HepG2 (cell line): ENCODE measurements around the gene TM4SF18. TPM values are rescaled to one million over a fixed set of nuclear protein-coding genes. Genes with fewer than 3 reads are reported as not detected.
A peak's percentile ranks its signal among the peaks of the same experiment; 100 is the strongest.

Experiments
- ATAC-seq: fragments of 200-7000 bp; cut with Tn5 transposase; 3 replicates; pipeline ENCODE4 v1.9.1; 2020; ENCODE audit warnings: mild to moderate bottlenecking, moderate library complexity
- BruUV-seq: library from RNA; stranded (reverse); fragments of 400-500 nt; replicated peaks from 2 replicates; lab custom pipeline; 2021; lab: Mats Ljungman, UMichigan
- CTCF ChIA-PET: fragments of 300-600 bp; formaldehyde crosslinking; extraction: SDS; loops from one replicate; lab custom pipeline; 2021; ENCODE audit warnings: low total read pairs, inconsistent platforms, low intra/inter-chr PET ratio; lab: Yijun Ruan, JAX
- POLR2A ChIA-PET: fragments of 350-600 bp; sonication (Branson Sonifier 250); formaldehyde crosslinking; loops from one replicate; lab custom pipeline; 2020; ENCODE audit warnings: antibody characterized with exemption, inconsistent platforms; lab: Yijun Ruan, JAX
- DNase-seq: peaks from one replicate; pipeline ENCODE4 v3.0.0-alpha.2; 2015; ENCODE audit warnings: low spot score
- FAIRE-seq: peaks from 3 replicates; lab custom pipeline; 2011; peaks lifted over from hg19 to GRCh38; lab: Jason Lieb, UNC
- H2AFZ ChIP-seq: one replicate; pipeline ENCODE4 v1.6.1; 2011; ENCODE audit warnings: low read length, inconsistent platforms
- H3K27ac ChIP-seq: fragments of 300-600 bp; 3 replicates; pipeline ENCODE4 v1.8.0; 2011; ENCODE audit warnings: mixed run types, mild to moderate bottlenecking, mixed read lengths, low read length, inconsistent platforms; ENCODE audit not compliant: insufficient read depth; ENCODE audit errors: extremely low read length
- H3K27me3 ChIP-seq, 2 experiments: fragments of 200-600 bp in 1 of 2; 2 replicates in 1 of 2; 3 replicates in 1 of 2; pipeline versions ENCODE4 v1.6.0 to v1.8.0; 2011; ENCODE audit warnings: low read length in 2 of 2, mild to moderate bottlenecking in 2 of 2, moderate library complexity in 2 of 2, inconsistent platforms in 1 of 2; ENCODE audit not compliant: insufficient read depth in 2 of 2, control insufficient read depth in 1 of 2
- H3K36me3 ChIP-seq, 2 experiments: fragments of 200-600 bp in 1 of 2; replicated peaks in 1 of 2; 2 replicates in 1 of 2; 3 replicates in 1 of 2; pipeline versions ENCODE4 v1.5.1 to v1.8.0; 2011; ENCODE audit warnings: low read length in 2 of 2, inconsistent platforms in 1 of 2; ENCODE audit not compliant: insufficient read depth in 2 of 2, control insufficient read depth in 1 of 2
- H3K4me1 ChIP-seq: 2 replicates; pipeline ENCODE4 v1.5.1; 2012; ENCODE audit warnings: low read length, inconsistent platforms; ENCODE audit not compliant: insufficient read depth
- H3K4me2 ChIP-seq: 2 replicates; pipeline ENCODE4 v1.6.0; 2011; ENCODE audit warnings: low read depth, low read length, inconsistent platforms
- H3K4me3 ChIP-seq, 3 experiments: fragments of 200-600 bp in 1 of 3; sonication (generic), shearing (Covaris generic) in 1 of 3; replicated peaks in 1 of 3; 2 replicates each; pipeline ENCODE4 v1.5.1; 2011 to 2016; ENCODE audit warnings: low read length in 3 of 3, inconsistent platforms in 2 of 3, low read depth in 2 of 3, mild to moderate bottlenecking in 2 of 3, control low read depth in 1 of 3, mixed read lengths in 1 of 3; ENCODE audit not compliant: insufficient read depth in 1 of 3
- H3K79me2 ChIP-seq: one replicate; pipeline ENCODE4 v1.6.1; 2011; ENCODE audit warnings: low read length, inconsistent platforms; ENCODE audit not compliant: insufficient read depth
- H3K9ac ChIP-seq: 2 replicates; pipeline ENCODE4 v1.6.0; 2011; ENCODE audit warnings: mild to moderate bottlenecking, low read depth, low read length, inconsistent platforms; ENCODE audit not compliant: insufficient read depth
- H3K9me3 ChIP-seq: 2 replicates; pipeline ENCODE4 v1.5.1; 2012; ENCODE audit warnings: mild to moderate bottlenecking, low read length
- H4K20me1 ChIP-seq: 2 replicates; pipeline ENCODE4 v1.6.0; 2011; ENCODE audit warnings: inconsistent platforms, mild to moderate bottlenecking, low read length, moderate library complexity; ENCODE audit not compliant: insufficient read depth
- HIC2 ChIP-seq: sonication (generic); formaldehyde crosslinking; IDR thresholded peaks from 2 replicates; pipeline ENCODE4 v1.9.0; 2022; ENCODE audit warnings: low read depth, missing genetic modification reagents
- NFAT5 ChIP-seq: sonication (generic); formaldehyde crosslinking; IDR thresholded peaks from 2 replicates; pipeline ENCODE4 v1.4.0; 2020; ENCODE audit warnings: missing genetic modification reagents
- NFE2L1 ChIP-seq: sonication (generic); formaldehyde crosslinking; IDR thresholded peaks from 2 replicates; pipeline ENCODE4 v1.4.0; 2020; ENCODE audit warnings: missing genetic modification reagents, mild to moderate bottlenecking, borderline replicate concordance
- NR2C2 ChIP-seq: sonication (generic); formaldehyde crosslinking; IDR thresholded peaks from 2 replicates; pipeline ENCODE4 v1.4.0; 2020; ENCODE audit warnings: missing genetic modification reagents, mild to moderate bottlenecking, moderate library complexity, borderline replicate concordance
- NR2F2 ChIP-seq: IDR thresholded peaks from 2 replicates; pipeline ENCODE4 v1.6.1; 2012; ENCODE audit warnings: low read depth, inconsistent platforms, borderline replicate concordance
- NRL ChIP-seq: sonication (generic); formaldehyde crosslinking; IDR thresholded peaks from 2 replicates; pipeline ENCODE4 v1.5.0; 2020; ENCODE audit warnings: missing genetic modification reagents, mild to moderate bottlenecking, moderate library complexity, borderline replicate concordance
- SMC3 ChIP-seq: IDR thresholded peaks from 2 replicates; pipeline ENCODE4 v1.6.1; 2011; ENCODE audit warnings: low read length, improper control_type of control experiment
- SRY ChIP-seq: sonication (generic); formaldehyde crosslinking; IDR thresholded peaks from 2 replicates; pipeline ENCODE4 v1.8.0; 2022; ENCODE audit warnings: mild to moderate bottlenecking, missing genetic modification reagents
- WIZ ChIP-seq: sonication (generic); formaldehyde crosslinking; IDR thresholded peaks from 2 replicates; pipeline ENCODE4 v1.5.1; 2020; ENCODE audit warnings: mild to moderate bottlenecking, missing genetic modification reagents
- ZNF350 ChIP-seq: sonication (generic); formaldehyde crosslinking; IDR thresholded peaks from 2 replicates; pipeline ENCODE4 v1.4.0; 2020; ENCODE audit warnings: mild to moderate bottlenecking, low read depth, missing genetic modification reagents, borderline replicate concordance
- ZNF460 ChIP-seq: sonication (generic); formaldehyde crosslinking; IDR thresholded peaks from 2 replicates; pipeline ENCODE4 v1.5.1; 2020; ENCODE audit warnings: missing genetic modification reagents, mild to moderate bottlenecking, borderline replicate concordance
- ZNF552 ChIP-seq: sonication (generic); formaldehyde crosslinking; IDR thresholded peaks from 2 replicates; pipeline ENCODE4 v1.9.0; 2022; ENCODE audit warnings: missing genetic modification reagents, mild to moderate bottlenecking, borderline replicate concordance
- in situ Hi-C: cut with HindIII; loops from 2 replicates; pipeline ENCODE4 v1.10.0; 2017; ENCODE audit warnings: low pct_unique_long_range_greater_than_20kb; ENCODE audit not compliant: extremely low pct_ligation_motif_present
- intact Hi-C: fragments of 100-400 bp; cut with micrococcal nuclease; formaldehyde crosslinking; loops from one replicate; pipeline ENCODE4 v1.10.0; 2022; ENCODE audit not compliant: unreplicated experiment
- polyA plus RNA-seq, 8 experiments: library from polyadenylated mRNA; depleted of rRNA in 3 of 8; stranded (reverse) in 7 of 8; unstranded in 1 of 8; fragments of >200 nt; fragmentation: Illumina TruSeq in 4 of 8; extraction: Trizol in 4 of 8; gene quantifications; 2 replicates each; pipeline versions ENCODE4 v1.2.1 to v1.2.3, GENCODE V29; 2011 to 2016; ENCODE audit warnings: low read depth in 4 of 8, missing spikeins in 1 of 8, mixed read lengths in 1 of 8; ENCODE audit not compliant: insufficient read depth in 1 of 8
- total RNA-seq, 5 experiments: library from RNA; depleted of rRNA; stranded (reverse); fragments of >200 nt; fragmentation: Illumina TruSeq; extraction: Trizol; gene quantifications; 2 replicates each; pipeline ENCODE4 v1.2.3, GENCODE V29; 2016; ENCODE audit warnings: low read depth in 1 of 5

TM4SF18 gene
- total and polyA plus RNA-seq, 2 of the 13 experiments (the other 11 are each of a cell fraction or from before 2014, with no cell fraction given): 0.15 TPM; not detected in 1

GRCh38 chr3:149336925-149337324 is 3.5 kb upstream of the TM4SF18 start:
- BruUV-seq: no TSS peak
- DNase-seq (no peak), ATAC-seq (no peak), FAIRE-seq (peak; percentile 8)
- Histone ChIP-seq H2AFZ (no peak overlapping the region), H3K9me3 (no peaks in the 10 kb centered on the region), H3K4me3 (no peak overlapping the region), H3K4me1 (peaks cover 47% of the 10 kb centered on the region), H4K20me1 (no peaks in the 10 kb centered on the region), H3K36me3 (no peaks in the 10 kb centered on the region), H3K4me2 (no peak overlapping the region), H3K27me3 (no peaks in the 10 kb centered on the region), H3K9ac (0 out of 2 replicates have a peak overlapping the region, but pooled peaks have one; percentile 2), H3K27ac (no peak overlapping the region), H3K79me2 (no peaks in the 10 kb centered on the region)
- in situ Hi-C loops (no loop called here), intact Hi-C loops (no loop called here)
- POLR2A ChIA-PET: no interaction called here
- no peak for TF ChIP-seq HIC2 (CRISPR knock-in tag)
- CTCF ChIA-PET: no interaction called here

- Histone ChIP-seq H3K9ac (no peak overlapping the region), H3K4me3 (no peak overlapping the region), H3K79me2 (no peaks in the 10 kb centered on the region), H2AFZ (no peak overlapping the region), H3K4me1 (peaks cover 22% of the 10 kb centered on the region), H3K9me3 (no peaks in the 10 kb centered on the region), H4K20me1 (no peaks in the 10 kb centered on the region), H3K36me3 (no peaks in the 10 kb centered on the region), H3K27ac (no peak overlapping the region), H3K4me2 (no peak overlapping the region), H3K27me3 (no peaks in the 10 kb centered on the region)
- in situ Hi-C loops (no loop called here), intact Hi-C loops (loop anchor here (5.0 kb wide), 1 partner anchor 375 kb away; no protein-coding TSS in a partner anchor)
- ChIA-PET POLR2A (no interaction called here), CTCF (no interaction called here)
- FAIRE-seq (no peak), ATAC-seq (no peak), DNase-seq (no peak)
- BruUV-seq: no TSS peak
- TF ChIP-seq WIZ (CRISPR knock-in tag) (no peak), NRL (CRISPR knock-in tag) (no peak), NFAT5 (no peak), ZNF350 (no peak), NFE2L1 (CRISPR knock-in tag) (no peak), SMC3 (no peak), ZNF460 (CRISPR knock-in tag) (no peak), NR2C2 (CRISPR knock-in tag) (no peak), SRY (CRISPR knock-in tag) (no peak), NR2F2 (no peak), ZNF552 (no peak)
Measured at GRCh38 chr3:149332771-149333170, 665 bp downstream of the TM4SF18 start.
